Ovary (tissue), 9 donors: ENCODE data around the gene GCGR. TPM values are rescaled to one million over a fixed set of nuclear protein-coding genes. Genes with fewer than 3 reads are reported as not detected.

Experiments
- DNase-seq, 5 donors: peaks; one replicate each; pipeline ENCODE4 v3.0.0-alpha.2; 2019 to 2020
- H3K27ac ChIP-seq, 2 donors: fragments of 200-600 bp; one replicate each; pipeline versions ENCODE4 v1.5.1 to v1.8.0; 2019 to 2022
- H3K27me3 ChIP-seq: fragments of 200-600 bp; one replicate; pipeline ENCODE4 v1.8.0; 2022
- H3K36me3 ChIP-seq: fragments of 200-600 bp; sonication (generic); one replicate; pipeline ENCODE4 v1.5.1; 2019
- H3K4me1 ChIP-seq: one replicate; pipeline ENCODE4 v1.8.1; 2013; ENCODE audit warnings: mild to moderate bottlenecking, moderate library complexity; ENCODE audit not compliant: insufficient read depth
- H3K4me3 ChIP-seq: fragments of 200-600 bp; sonication (generic); one replicate; pipeline ENCODE4 v1.5.1; 2017
- H3K9me3 ChIP-seq, 2 donors: fragments of 200-600 bp in 1 of 2; sonication (generic) in 1 of 2; one replicate each; pipeline versions ENCODE4 v1.5.1 to v1.8.1; 2013 to 2019; ENCODE audit warnings: mild to moderate bottlenecking in 1 of 2, moderate library complexity in 1 of 2
- EP300 ChIP-seq: sonication (generic); formaldehyde crosslinking; IDR thresholded peaks from one replicate; pipeline ENCODE4 v1.6.1; 2017; ENCODE audit warnings: antibody characterized with exemption
- POLR2A ChIP-seq: fragments of 450-650 bp; IDR thresholded peaks from one replicate; pipeline ENCODE4 v1.6.1; 2017; ENCODE audit warnings: antibody characterized with exemption, mild to moderate bottlenecking, moderate library complexity
- WGBS, 3 donors: extraction: QIAGEN DNeasy Blood & Tissue Kit in 1 of 3; methylation state at CpG; one replicate each; pipeline versions ENCODE4 v1.1.5 to v1.1.7; 2013 to 2017; 5-methylcytosine and 5-hydroxymethylcytosine counted together
- intact Hi-C, 4 donors: fragments of 100-400 bp; cut with DNase I; formaldehyde crosslinking; loops; one replicate each; pipeline versions ENCODE4 v1.11.0 to v1.15.1; 2022 to 2023
- polyA plus RNA-seq, 2 donors: library from polyadenylated mRNA; stranded (reverse); fragments of 200-250 nt in 1 of 2; fragments of 350-450 nt in 1 of 2; fragmentation: Illumina TruSeq in 1 of 2; extraction: RNeasy Lipid Tissue Mini Kit (QIAGEN cat#74804) in 1 of 2; gene quantifications; one replicate each; pipeline ENCODE4 v1.2.3, GENCODE V29; 2013 to 2014
- total RNA-seq, 7 donors: library from RNA; depleted of rRNA in 2 of 7; stranded (reverse); fragments of >200 nt in 2 of 7; fragmentation: NEBNext Ultra II Directional in 3 of 7; extraction: Animal tissue kit (Norgen Biotek cat#: 25700) in 3 of 7; gene quantifications; one replicate each; pipeline versions ENCODE4 v1.1.0 to v1.2.4, GENCODE V29; 2016 to 2023
- TF ChIP-seq, protein P1 (sequence below), 3 donors: fragments of 450-650 bp in 2 of 3; fragments of 200-600 bp in 1 of 3; IDR thresholded peaks; one replicate each; pipeline versions ENCODE4 v1.5.1 to v1.8.0; 2016 to 2022; ENCODE audit warnings: antibody characterized with exemption in 3 of 3, mild to moderate bottlenecking in 1 of 3
- donor health status: DM: no; HTN: no; CAD: no; lungs with moderate emphysema.
- donor health status: DM: no; HTN: no; CAD: no.
- donor health status: Bipolar disorder and iron deficiency.
- donor health status: DM: yes; HTN: yes; CAD: no.
- donor health status: DM: no; HTN: no; CAD: no.
- donor health status: DM: yes; HTN: yes; CAD: no.

GCGR gene
- total and polyA plus RNA-seq, 9 donors: not detected

DNA sequence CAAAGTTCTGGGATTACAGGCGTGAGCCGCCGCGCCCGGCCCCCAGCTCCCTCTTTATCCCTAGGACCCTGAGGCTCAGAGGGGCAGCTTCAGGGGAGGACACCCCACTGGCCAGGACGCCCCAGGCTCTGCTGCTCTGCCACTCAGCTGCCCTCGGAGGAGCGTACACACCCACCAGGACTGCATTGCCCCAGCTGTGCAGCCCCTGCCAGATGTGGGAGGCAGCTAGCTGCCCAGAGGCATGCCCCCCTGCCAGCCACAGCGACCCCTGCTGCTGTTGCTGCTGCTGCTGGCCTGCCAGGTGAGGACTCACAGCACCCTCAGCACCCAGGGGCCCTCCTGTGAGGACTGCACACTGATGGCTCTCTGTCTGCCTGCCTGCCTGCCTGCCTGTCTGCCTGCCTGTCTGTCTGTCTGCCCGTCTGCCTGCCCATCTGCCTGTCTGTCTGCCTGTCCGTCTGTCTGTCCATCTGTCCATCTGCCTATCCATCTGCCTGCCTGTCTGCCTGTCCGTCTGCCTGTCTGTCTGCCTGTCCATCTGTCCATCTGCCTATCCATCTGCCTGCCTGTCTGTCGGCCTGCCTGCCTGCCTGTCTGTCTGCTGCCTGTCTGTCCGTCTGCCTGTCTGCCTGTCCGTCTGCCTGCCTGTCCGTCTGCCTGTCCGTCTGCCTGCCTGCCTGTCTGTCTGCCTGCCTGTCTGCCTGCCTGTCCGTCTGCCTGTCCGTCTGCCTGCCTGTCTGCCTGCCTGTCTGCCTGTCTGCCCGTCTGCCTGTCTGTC, 5.0 kb downstream of the GCGR start:
- Histone ChIP-seq H3K27ac (no peak overlapping the region), H3K36me3 (no peaks in the 10 kb centered on the region), H3K27me3 (no peaks in the 10 kb centered on the region), H3K4me3 (no peak overlapping the region), H3K4me1 (no peaks in the 10 kb centered on the region), H3K9me3 (no peaks in the 10 kb centered on the region)
- WGBS, 3 donors: 59 to 74% (median 62%) methylated on average over 20 of the region's 20 CpGs
- no peak for DNase-seq
- TF ChIP-seq POLR2A (no peak), EP300 (no peak)
- TF ChIP-seq, protein P1, sequence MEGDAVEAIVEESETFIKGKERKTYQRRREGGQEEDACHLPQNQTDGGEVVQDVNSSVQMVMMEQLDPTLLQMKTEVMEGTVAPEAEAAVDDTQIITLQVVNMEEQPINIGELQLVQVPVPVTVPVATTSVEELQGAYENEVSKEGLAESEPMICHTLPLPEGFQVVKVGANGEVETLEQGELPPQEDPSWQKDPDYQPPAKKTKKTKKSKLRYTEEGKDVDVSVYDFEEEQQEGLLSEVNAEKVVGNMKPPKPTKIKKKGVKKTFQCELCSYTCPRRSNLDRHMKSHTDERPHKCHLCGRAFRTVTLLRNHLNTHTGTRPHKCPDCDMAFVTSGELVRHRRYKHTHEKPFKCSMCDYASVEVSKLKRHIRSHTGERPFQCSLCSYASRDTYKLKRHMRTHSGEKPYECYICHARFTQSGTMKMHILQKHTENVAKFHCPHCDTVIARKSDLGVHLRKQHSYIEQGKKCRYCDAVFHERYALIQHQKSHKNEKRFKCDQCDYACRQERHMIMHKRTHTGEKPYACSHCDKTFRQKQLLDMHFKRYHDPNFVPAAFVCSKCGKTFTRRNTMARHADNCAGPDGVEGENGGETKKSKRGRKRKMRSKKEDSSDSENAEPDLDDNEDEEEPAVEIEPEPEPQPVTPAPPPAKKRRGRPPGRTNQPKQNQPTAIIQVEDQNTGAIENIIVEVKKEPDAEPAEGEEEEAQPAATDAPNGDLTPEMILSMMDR (IDR thresholded peaks at IDR 0.05): no peak
- intact Hi-C loops: no loop called here

DNA sequence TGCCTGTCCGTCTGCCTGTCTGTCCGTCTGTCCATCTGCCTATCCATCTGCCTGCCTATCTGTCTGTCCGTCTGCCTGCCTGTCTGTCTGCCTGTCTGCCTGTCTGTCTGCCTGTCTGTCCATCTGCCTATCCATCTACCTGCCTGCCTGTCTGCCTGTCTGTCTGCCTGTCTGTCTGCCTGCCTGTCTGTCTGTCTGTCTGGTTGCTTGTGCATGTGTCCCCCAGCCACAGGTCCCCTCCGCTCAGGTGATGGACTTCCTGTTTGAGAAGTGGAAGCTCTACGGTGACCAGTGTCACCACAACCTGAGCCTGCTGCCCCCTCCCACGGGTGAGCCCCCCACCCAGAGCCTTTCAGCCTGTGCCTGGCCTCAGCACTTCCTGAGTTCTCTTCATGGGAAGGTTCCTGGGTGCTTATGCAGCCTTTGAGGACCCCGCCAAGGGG, 5.6 kb downstream of the GCGR start:
- TF ChIP-seq EP300 (no peak), POLR2A (no peak)
- TF ChIP-seq, protein P1 (IDR thresholded peaks at IDR 0.05): no peak
- no peaks in the 10 kb centered on the region for H3K36me3 ChIP-seq
- H3K4me1 ChIP-seq: no peaks in the 10 kb centered on the region
- no peak overlapping the region for H3K4me3 ChIP-seq
- H3K9me3 ChIP-seq: no peaks in the 10 kb centered on the region
- no peak overlapping the region for H3K27ac ChIP-seq
- H3K27me3 ChIP-seq: no peaks in the 10 kb centered on the region
- DNase-seq: no peak
- intact Hi-C loops: no loop called here
- 63 to 76% (median 63%) methylated on average over 7 of the region's 7 CpGs for WGBS, 3 donors

DNA sequence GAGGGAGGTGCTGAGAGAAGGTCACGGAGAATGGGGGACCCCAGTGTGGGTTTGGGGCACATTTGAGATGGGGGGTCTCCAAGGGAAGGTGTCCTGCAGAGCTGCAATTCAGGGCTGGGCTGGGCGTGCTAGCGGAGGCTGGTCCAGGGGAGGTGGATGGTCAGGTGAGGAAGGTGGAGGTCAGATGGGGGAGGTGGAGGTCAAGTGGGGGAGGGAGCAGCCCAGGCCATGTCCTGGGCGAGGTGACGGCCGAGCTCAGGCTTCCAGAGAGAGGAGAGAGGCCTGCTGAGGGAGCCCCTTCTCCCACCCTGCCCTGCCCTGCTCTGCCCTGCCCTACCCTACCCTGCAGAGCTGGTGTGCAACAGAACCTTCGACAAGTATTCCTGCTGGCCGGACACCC, 6.5 kb downstream of the GCGR start:
- H3K9me3 ChIP-seq: no peaks in the 10 kb centered on the region
- WGBS, 3 donors: 49 to 69% (median 57%) methylated on average over 8 of the region's 8 CpGs
- no peaks in the 10 kb centered on the region for H3K36me3 ChIP-seq
- DNase-seq: no peak
- no peak overlapping the region for H3K4me3 ChIP-seq
- no peaks in the 10 kb centered on the region for H3K4me1 ChIP-seq
- H3K27me3 ChIP-seq: no peaks in the 10 kb centered on the region
- intact Hi-C loops: no loop called here
- H3K27ac ChIP-seq: no peak overlapping the region
- TF ChIP-seq, protein P1 (IDR thresholded peaks at IDR 0.05): no peak
- no peak for TF ChIP-seq POLR2A
- no peak for TF ChIP-seq EP300

DNA sequence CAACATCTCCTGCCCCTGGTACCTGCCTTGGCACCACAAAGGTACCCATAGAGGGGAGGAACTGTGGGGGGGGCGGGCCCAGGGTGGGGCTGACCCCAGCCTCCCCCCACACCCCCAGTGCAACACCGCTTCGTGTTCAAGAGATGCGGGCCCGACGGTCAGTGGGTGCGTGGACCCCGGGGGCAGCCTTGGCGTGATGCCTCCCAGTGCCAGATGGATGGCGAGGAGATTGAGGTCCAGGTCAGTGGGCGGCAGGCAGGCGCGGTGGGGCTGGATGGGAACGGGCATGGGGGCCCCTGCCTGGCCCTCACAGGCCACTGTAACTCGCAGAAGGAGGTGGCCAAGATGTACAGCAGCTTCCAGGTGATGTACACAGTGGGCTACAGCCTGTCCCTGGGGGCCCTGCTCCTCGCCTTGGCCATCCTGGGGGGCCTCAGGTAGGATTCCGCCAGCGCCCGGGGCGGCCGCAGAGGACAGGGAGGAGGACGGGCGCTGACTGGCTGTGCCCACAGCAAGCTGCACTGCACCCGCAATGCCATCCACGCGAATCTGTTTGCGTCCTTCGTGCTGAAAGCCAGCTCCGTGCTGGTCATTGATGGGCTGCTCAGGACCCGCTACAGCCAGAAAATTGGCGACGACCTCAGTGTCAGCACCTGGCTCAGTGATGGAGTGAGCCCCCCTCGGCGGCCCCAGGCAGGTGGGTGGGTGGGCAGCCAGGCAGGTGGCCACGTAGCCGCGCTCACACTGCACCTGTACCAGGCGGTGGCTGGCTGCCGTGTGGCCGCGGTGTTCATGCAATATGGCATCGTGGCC, 7.1 kb downstream of the GCGR start:
- no peaks in the 10 kb centered on the region for H3K36me3 ChIP-seq
- no peaks in the 10 kb centered on the region for H3K9me3 ChIP-seq
- no peak overlapping the region for H3K4me3 ChIP-seq
- no peaks in the 10 kb centered on the region for H3K4me1 ChIP-seq
- DNase-seq: no peak
- TF ChIP-seq POLR2A (no peak), EP300 (no peak)
- TF ChIP-seq, protein P1 (IDR thresholded peaks at IDR 0.05): no peak
- WGBS, 3 donors: 78 to 83% (median 79%) methylated on average over 31 to 42 of the region's 42 CpGs
- H3K27ac ChIP-seq: no peak overlapping the region
- intact Hi-C loops: no loop called here
- no peaks in the 10 kb centered on the region for H3K27me3 ChIP-seq
